Measurements from ENCODE around the gene ZEB2. TPM values are rescaled to one million over a fixed set of nuclear protein-coding genes. Genes with fewer than 3 reads are reported as not detected.

The ZEB2 gene
- polyA plus RNA-seq, 2 of the 4 experiments (the other 2 are of a cell fraction), result 4.2 to 7.0 TPM

- no peak for TF ChIP-seq BCL3 (IDR thresholded peaks at IDR 0.05)
- no peak for TF ChIP-seq EHF (CRISPR knock-in tag; IDR thresholded peaks at IDR 0.05)
- no peak for TF ChIP-seq CHD4 (IDR thresholded peaks at IDR 0.05; ENCODE audit: borderline replicate concordance)
- TF ChIP-seq MAX (IDR thresholded peaks at IDR 0.05), result no peak
- no peak for TF ChIP-seq NR3C1 (IDR thresholded peaks at IDR 0.05)
- FAIRE-seq (no peak), DNase-seq (ENCODE audit: low read depth in 1 of 2, low spot score in 1 of 2) (no peak), ATAC-seq (no peak)
- H3K27ac ChIP-seq, result no peak overlapping the region
- no peaks in the 10 kb centered on the region for H3K9me3 ChIP-seq
- no peak overlapping the region for H3K4me3 ChIP-seq
- peaks cover 51% of the 10 kb centered on the region for H3K4me1 ChIP-seq
- WGBS (ENCODE audit: missing lambda C conversion rate), result 63% methylated on average over 3 of the region's 3 CpGs
- POLR2A ChIA-PET, result no interaction called here
- CTCF ChIA-PET, result no interaction called here
- H3K4me2 ChIP-seq, result no peak overlapping the region
Observed at GRCh38 chr2:144354953-144355352, 165.0 kb downstream of the ZEB2 start.

GRCh38 chr2:144351687-144352086 lies 168.2 kb downstream of the ZEB2 start:
- H3K4me1 ChIP-seq, result peaks cover 33% of the 10 kb centered on the region
- H3K9me3 ChIP-seq, result no peaks in the 10 kb centered on the region
- FAIRE-seq, result no peak
- no peak overlapping the region for H3K27ac ChIP-seq
- ATAC-seq, result no peak
- no peak overlapping the region for H3K4me2 ChIP-seq
- CTCF ChIA-PET, result interaction anchor here (1.2 kb wide), 1 partner anchor 11 kb away, joined by 3 read pairs; no protein-coding TSS in a partner anchor
- no peak for TF ChIP-seq CTCF (IDR thresholded peaks at IDR 0.05)
- no peak for TF ChIP-seq HOXA7 (CRISPR knock-in tag; IDR thresholded peaks at IDR 0.05)
- no peak for TF ChIP-seq SMC3 (IDR thresholded peaks at IDR 0.05)
- TF ChIP-seq HOXB13 (CRISPR knock-in tag; IDR thresholded peaks at IDR 0.05; ENCODE audit: low read depth), result no peak
- no peak for TF ChIP-seq HES2 (IDR thresholded peaks at IDR 0.05)
- TF ChIP-seq NR3C1 (IDR thresholded peaks at IDR 0.05), result no peak
- no peak for TF ChIP-seq PHF8 (IDR thresholded peaks at IDR 0.05; ENCODE audit: borderline replicate concordance, low read depth)
- no peak for TF ChIP-seq NFE2L2 (conservative IDR thresholded peaks at IDR 0.05; ENCODE audit: low read length)
- TF ChIP-seq CHD4 (IDR thresholded peaks at IDR 0.05; ENCODE audit: borderline replicate concordance), result no peak
- no peak for TF ChIP-seq JUNB (IDR thresholded peaks at IDR 0.05)
- TF ChIP-seq JUN (IDR thresholded peaks at IDR 0.05), result no peak
- no peak for TF ChIP-seq POLR2A (IDR thresholded peaks at IDR 0.05; ENCODE audit: low read length)
- TF ChIP-seq GATA3 (IDR thresholded peaks at IDR 0.05; ENCODE audit: borderline replicate concordance), result no peak
- no peak for TF ChIP-seq SREBF2 (IDR thresholded peaks at IDR 0.05)
- no peak for TF ChIP-seq MAFK (IDR thresholded peaks at IDR 0.05; ENCODE audit: partially characterized antibody)
- no peak for TF ChIP-seq MAZ (IDR thresholded peaks at IDR 0.05; ENCODE audit: borderline replicate concordance, low read depth, low read length)
- TF ChIP-seq REST (IDR thresholded peaks at IDR 0.05), result no peak
- TF ChIP-seq RCOR1 (IDR thresholded peaks at IDR 0.05; ENCODE audit: low read depth, low read length), result no peak
- TF ChIP-seq HEYL (CRISPR knock-in tag; IDR thresholded peaks at IDR 0.05), result no peak
- TF ChIP-seq CHD2 (IDR thresholded peaks at IDR 0.05; ENCODE audit: low read length, partially characterized antibody), result no peak
- no peak overlapping the region for H3K4me3 ChIP-seq
- WGBS (ENCODE audit: missing lambda C conversion rate), result 83% methylated on average over 5 of the region's 5 CpGs
- POLR2A ChIA-PET, result no interaction called here
- DNase-seq (ENCODE audit: low read depth in 1 of 2, low spot score in 1 of 2), result no peak
